ENCODE results near the gene SLC39A3. TPM values are rescaled to one million over a fixed set of nuclear protein-coding genes. Genes with fewer than 3 reads are reported as not detected.
A peak's percentile ranks its signal among the peaks of the same experiment; 100 is the strongest.

Gene SLC39A3
- total and polyA plus RNA-seq, 7 donors: 16.9 to 70.1 (median 26.8) TPM

- peaks cover under 1% of the 10 kb centered on the region for H3K4me1 ChIP-seq
- no peak overlapping the region for H3K4me3 ChIP-seq
- TF ChIP-seq, protein P1, sequence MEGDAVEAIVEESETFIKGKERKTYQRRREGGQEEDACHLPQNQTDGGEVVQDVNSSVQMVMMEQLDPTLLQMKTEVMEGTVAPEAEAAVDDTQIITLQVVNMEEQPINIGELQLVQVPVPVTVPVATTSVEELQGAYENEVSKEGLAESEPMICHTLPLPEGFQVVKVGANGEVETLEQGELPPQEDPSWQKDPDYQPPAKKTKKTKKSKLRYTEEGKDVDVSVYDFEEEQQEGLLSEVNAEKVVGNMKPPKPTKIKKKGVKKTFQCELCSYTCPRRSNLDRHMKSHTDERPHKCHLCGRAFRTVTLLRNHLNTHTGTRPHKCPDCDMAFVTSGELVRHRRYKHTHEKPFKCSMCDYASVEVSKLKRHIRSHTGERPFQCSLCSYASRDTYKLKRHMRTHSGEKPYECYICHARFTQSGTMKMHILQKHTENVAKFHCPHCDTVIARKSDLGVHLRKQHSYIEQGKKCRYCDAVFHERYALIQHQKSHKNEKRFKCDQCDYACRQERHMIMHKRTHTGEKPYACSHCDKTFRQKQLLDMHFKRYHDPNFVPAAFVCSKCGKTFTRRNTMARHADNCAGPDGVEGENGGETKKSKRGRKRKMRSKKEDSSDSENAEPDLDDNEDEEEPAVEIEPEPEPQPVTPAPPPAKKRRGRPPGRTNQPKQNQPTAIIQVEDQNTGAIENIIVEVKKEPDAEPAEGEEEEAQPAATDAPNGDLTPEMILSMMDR (IDR thresholded peaks at IDR 0.05): no peak
- no peak for DNase-seq
- H3K9me3 ChIP-seq: no peaks in the 10 kb centered on the region
- H3K27me3 ChIP-seq (ENCODE audit: insufficient read depth in 3 of 3, low read length in 2 of 3): peaks cover 0 to 3% (median 0%) of the 10 kb centered on the region in 3 donors
- intact Hi-C loops (cut with DNase I): no loop called here
- 39 to 43% (median 40%) methylated on average over 4 of the region's 4 CpGs for WGBS, 3 donors
- ATAC-seq: no peak
- no peak overlapping the region for H3K27ac ChIP-seq
- no peaks in the 10 kb centered on the region for H3K36me3 ChIP-seq (ENCODE audit: insufficient read depth in 1 of 2, low read depth in 1 of 2)
Observed at GRCh38 chr19:2744113-2744512, 4.3 kb upstream of the SLC39A3 start.

- TF ChIP-seq, protein P1 (IDR thresholded peaks at IDR 0.05): no peak
- no peaks in the 10 kb centered on the region for H3K9me3 ChIP-seq
- H3K27ac ChIP-seq: no peak overlapping the region
- H3K4me1 ChIP-seq: peaks cover 3% of the 10 kb centered on the region
- ATAC-seq: no peak
- peaks cover 0 to 3% (median 0%) of the 10 kb centered on the region in 3 donors for H3K27me3 ChIP-seq (ENCODE audit: insufficient read depth in 3 of 3, low read length in 2 of 3)
- WGBS, 3 donors: 71 to 73% (median 72%) methylated on average over 8 of the region's 8 CpGs
- H3K4me3 ChIP-seq: no peak overlapping the region
- no peaks in the 10 kb centered on the region for H3K36me3 ChIP-seq (ENCODE audit: insufficient read depth in 1 of 2, low read depth in 1 of 2)
- DNase-seq: no peak
- intact Hi-C loops (cut with DNase I): no loop called here
Observed at GRCh38 chr19:2743099-2743498, 3.3 kb upstream of the SLC39A3 start.

- no peak for DNase-seq
- Histone ChIP-seq H3K27me3 (ENCODE audit: insufficient read depth in 3 of 3, low read length in 2 of 3) (peaks cover 0 to 3% (median 0%) of the 10 kb centered on the region in 3 donors), H3K4me1 (peaks cover 3% of the 10 kb centered on the region), H3K9me3 (no peaks in the 10 kb centered on the region), H3K4me3 (peak overlapping the region; percentile 96), H3K36me3 (ENCODE audit: insufficient read depth in 1 of 2, low read depth in 1 of 2) (peaks cover 10 to 18% of the 10 kb centered on the region in 2 donors), H3K27ac (no peak overlapping the region)
- no peak for ATAC-seq
- WGBS, 3 donors: 41 to 44% (median 44%) methylated on average over 13 of the region's 13 CpGs
- intact Hi-C loops (cut with DNase I): no loop called here
- TF ChIP-seq, protein P1 (IDR thresholded peaks at IDR 0.05): no peak
Observed at GRCh38 chr19:2740314-2740656, 468 bp upstream of the SLC39A3 start.

DNA sequence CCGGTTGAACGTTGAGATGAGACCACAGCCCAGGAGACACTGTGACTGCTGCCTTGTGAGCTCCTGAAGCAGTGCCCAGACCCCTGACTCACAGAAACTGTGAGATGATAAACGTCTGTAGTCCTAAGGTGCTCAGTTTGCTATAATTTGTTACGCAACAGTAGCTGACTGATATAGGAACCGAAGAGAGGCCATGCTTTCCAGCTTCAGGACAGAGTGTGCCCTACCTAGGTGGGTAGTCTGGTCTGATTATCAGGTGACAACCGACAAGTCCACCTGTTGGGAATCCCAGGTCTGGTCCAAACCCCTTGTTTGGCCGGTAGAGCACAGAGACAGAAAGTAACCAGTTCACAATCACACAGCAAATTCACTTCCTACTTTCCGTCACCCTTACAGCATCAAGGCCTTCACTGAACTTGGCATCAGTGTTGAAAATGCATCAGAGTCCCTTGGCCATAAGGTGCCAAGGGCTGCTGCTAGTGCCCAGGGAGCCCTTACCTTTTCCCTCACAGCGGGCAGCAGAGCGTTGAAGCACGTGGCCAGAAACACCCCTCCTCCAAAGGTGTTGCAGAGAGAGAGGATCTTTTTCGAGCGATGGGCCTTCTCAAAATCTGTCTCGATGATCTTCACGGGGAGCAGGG, 3.1 kb downstream of the SLC39A3 start:
- Histone ChIP-seq H3K4me1 (peaks cover 3% of the 10 kb centered on the region), H3K27ac (no peak overlapping the region), H3K4me3 (no peak overlapping the region), H3K27me3 (ENCODE audit: insufficient read depth in 3 of 3, low read length in 2 of 3) (no peaks in the 10 kb centered on the region), H3K36me3 (ENCODE audit: insufficient read depth in 1 of 2, low read depth in 1 of 2) (peaks cover 10 to 37% of the 10 kb centered on the region in 2 donors), H3K9me3 (no peaks in the 10 kb centered on the region)
- no peak for ATAC-seq
- WGBS, 3 donors: 95 to 96% (median 96%) methylated on average over 15 of the region's 15 CpGs
- DNase-seq: no peak
- intact Hi-C loops (cut with DNase I): no loop called here
- TF ChIP-seq, protein P1 (IDR thresholded peaks at IDR 0.05): no peak

- Histone ChIP-seq H3K36me3 (ENCODE audit: insufficient read depth in 1 of 2, low read depth in 1 of 2) (peaks cover 10 to 37% of the 10 kb centered on the region in 2 donors), H3K9me3 (no peaks in the 10 kb centered on the region), H3K4me1 (peaks cover 3% of the 10 kb centered on the region), H3K27me3 (ENCODE audit: insufficient read depth in 3 of 3, low read length in 2 of 3) (no peaks in the 10 kb centered on the region), H3K4me3 (no peak overlapping the region), H3K27ac (no peak overlapping the region)
- TF ChIP-seq, protein P1 (IDR thresholded peaks at IDR 0.05): no peak
- DNase-seq (no peak), ATAC-seq (no peak)
- intact Hi-C loops (cut with DNase I): no loop called here
- WGBS, 3 donors: 91 to 95% (median 94%) methylated on average over 11 to 12 of the region's 12 CpGs
Observed at GRCh38 chr19:2735374-2735773, 4.4 kb downstream of the SLC39A3 start.
